ENCODE data around the gene BCL7C. TPM values are rescaled to one million over a fixed set of nuclear protein-coding genes. Genes with fewer than 3 reads are reported as not detected.

The BCL7C gene
- total and polyA plus RNA-seq, 2 of the 13 experiments (the other 11 are each of a cell fraction or from before 2014, with no cell fraction given), result 17.7 to 33.8 TPM

DNA sequence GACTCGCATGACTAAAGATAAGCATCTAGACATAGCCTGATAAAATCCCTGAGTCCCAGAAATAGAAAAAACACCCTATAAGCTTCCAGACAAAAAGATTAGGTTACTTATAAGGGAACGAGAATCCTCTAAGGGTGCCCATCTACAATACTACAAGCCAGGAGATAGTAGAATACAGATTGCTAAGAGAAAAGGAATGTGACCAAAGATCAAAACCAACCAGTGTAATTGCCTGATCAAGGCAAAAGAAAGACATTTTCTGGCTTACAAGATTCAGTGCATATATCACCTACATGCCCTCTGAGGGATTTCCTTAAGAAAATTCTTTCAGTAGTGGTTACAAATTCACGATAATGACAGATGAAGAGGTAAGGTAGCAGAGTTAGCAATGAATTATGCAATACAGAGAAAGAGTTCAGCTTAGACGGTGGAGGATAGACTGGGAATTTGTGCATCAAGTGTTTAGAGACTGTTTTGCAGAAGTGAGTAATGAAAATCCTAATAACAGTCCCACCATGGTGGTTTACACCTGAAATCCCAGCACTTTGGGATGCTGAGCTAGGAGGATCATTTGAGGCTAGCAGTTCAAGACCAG lies 35.0 kb downstream of the BCL7C start (continued):
- TF ChIP-seq, protein P1, sequence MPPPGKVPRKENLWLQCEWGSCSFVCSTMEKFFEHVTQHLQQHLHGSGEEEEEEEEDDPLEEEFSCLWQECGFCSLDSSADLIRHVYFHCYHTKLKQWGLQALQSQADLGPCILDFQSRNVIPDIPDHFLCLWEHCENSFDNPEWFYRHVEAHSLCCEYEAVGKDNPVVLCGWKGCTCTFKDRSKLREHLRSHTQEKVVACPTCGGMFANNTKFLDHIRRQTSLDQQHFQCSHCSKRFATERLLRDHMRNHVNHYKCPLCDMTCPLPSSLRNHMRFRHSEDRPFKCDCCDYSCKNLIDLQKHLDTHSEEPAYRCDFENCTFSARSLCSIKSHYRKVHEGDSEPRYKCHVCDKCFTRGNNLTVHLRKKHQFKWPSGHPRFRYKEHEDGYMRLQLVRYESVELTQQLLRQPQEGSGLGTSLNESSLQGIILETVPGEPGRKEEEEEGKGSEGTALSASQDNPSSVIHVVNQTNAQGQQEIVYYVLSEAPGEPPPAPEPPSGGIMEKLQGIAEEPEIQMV (CRISPR knock-in tag; IDR thresholded peaks at IDR 0.05; ENCODE audit: low read depth), result no peak
- TF ChIP-seq FOXA3 (CRISPR knock-in tag; IDR thresholded peaks at IDR 0.05) (no peak), MED1 (CRISPR knock-in tag; IDR thresholded peaks at IDR 0.05) (no peak), RFX5 (IDR thresholded peaks at IDR 0.05; ENCODE audit: low read depth, low read length) (no peak), ZNF879 (CRISPR knock-in tag; IDR thresholded peaks at IDR 0.05) (no peak), ZNF768 (CRISPR knock-in tag; IDR thresholded peaks at IDR 0.05) (no peak), CEBPB (IDR thresholded peaks at IDR 0.05; ENCODE audit: borderline replicate concordance, low read depth, low read length) (peak; percentile 55; the same call in 1 of the 2 replicates), POLR2G (IDR thresholded peaks at IDR 0.05; ENCODE audit: low read depth, low read length) (no peak), CC2D1A (CRISPR knock-in tag; IDR thresholded peaks at IDR 0.05) (no peak), KDM2A (CRISPR knock-in tag; IDR thresholded peaks at IDR 0.05; ENCODE audit: borderline replicate concordance, low read depth) (no peak), GATA4 (IDR thresholded peaks at IDR 0.05; ENCODE audit: borderline replicate concordance, low read depth) (no peak), NFIC (IDR thresholded peaks at IDR 0.05; ENCODE audit: low read length) (no peak), RCOR2 (CRISPR knock-in tag; IDR thresholded peaks at IDR 0.05) (no peak), ZNF792 (CRISPR knock-in tag; IDR thresholded peaks at IDR 0.05) (peak; percentile 87; the same call in 1 of the 2 replicates), EZH2 (conservative IDR thresholded peaks at IDR 0.05; ENCODE audit: low read depth, low read length) (no peak), ZSCAN25 (CRISPR knock-in tag; IDR thresholded peaks at IDR 0.05) (no peak)
- TF ChIP-seq, protein P2, sequence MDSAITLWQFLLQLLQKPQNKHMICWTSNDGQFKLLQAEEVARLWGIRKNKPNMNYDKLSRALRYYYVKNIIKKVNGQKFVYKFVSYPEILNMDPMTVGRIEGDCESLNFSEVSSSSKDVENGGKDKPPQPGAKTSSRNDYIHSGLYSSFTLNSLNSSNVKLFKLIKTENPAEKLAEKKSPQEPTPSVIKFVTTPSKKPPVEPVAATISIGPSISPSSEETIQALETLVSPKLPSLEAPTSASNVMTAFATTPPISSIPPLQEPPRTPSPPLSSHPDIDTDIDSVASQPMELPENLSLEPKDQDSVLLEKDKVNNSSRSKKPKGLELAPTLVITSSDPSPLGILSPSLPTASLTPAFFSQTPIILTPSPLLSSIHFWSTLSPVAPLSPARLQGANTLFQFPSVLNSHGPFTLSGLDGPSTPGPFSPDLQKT (CRISPR knock-in tag; IDR thresholded peaks at IDR 0.05; ENCODE audit: borderline replicate concordance), result no peak
- TF ChIP-seq, protein P3, sequence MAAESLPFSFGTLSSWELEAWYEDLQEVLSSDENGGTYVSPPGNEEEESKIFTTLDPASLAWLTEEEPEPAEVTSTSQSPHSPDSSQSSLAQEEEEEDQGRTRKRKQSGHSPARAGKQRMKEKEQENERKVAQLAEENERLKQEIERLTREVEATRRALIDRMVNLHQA (CRISPR knock-in tag; IDR thresholded peaks at IDR 0.05), result no peak
- TF ChIP-seq, protein P4, sequence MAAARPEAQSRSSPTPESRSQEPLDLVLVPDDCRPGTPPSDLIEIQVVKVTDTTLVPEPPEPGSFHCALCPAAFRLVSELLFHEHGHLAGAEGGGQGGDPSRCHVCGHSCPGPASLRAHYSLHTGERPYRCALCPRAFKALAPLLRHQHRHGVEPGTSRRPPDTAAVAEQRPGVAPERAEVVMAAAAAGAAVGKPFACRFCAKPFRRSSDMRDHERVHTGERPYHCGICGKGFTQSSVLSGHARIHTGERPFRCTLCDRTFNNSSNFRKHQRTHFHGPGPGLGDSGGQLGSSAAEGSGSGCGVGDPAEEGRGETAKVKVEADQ (CRISPR knock-in tag; IDR thresholded peaks at IDR 0.05; ENCODE audit: borderline replicate concordance), result no peak

All from HepG2 (cell line).